HG02642 (cell line): ENCODE measurements around the gene ANXA6.
"Not testable (repeated sequence)": the region's sequence is repeated elsewhere in the genome, so short reads cannot be mapped to it uniquely, and the experiment has no call there.

Experiments
- ATAC-seq: cut with Tn5 transposase; IDR thresholded peaks from one replicate; pipeline ENCODE4 v1.9.1; 2021; ENCODE audit warnings: mild to moderate bottlenecking; ENCODE audit not compliant: unreplicated experiment, poor library complexity

ANXA6 gene

GRCh38 chr5:151181818-151182523, 24.4 kb upstream of the ANXA6 start:
- no peak for ATAC-seq

- ATAC-seq = no peak
Measured at GRCh38 chr5:151180291-151180690, 22.7 kb upstream of the ANXA6 start.

- no peak for ATAC-seq
Measured at GRCh38 chr5:151179489-151179840, 21.9 kb upstream of the ANXA6 start.

- no peak for ATAC-seq
Measured at GRCh38 chr5:151178777-151179488, 21.4 kb upstream of the ANXA6 start.

DNA sequence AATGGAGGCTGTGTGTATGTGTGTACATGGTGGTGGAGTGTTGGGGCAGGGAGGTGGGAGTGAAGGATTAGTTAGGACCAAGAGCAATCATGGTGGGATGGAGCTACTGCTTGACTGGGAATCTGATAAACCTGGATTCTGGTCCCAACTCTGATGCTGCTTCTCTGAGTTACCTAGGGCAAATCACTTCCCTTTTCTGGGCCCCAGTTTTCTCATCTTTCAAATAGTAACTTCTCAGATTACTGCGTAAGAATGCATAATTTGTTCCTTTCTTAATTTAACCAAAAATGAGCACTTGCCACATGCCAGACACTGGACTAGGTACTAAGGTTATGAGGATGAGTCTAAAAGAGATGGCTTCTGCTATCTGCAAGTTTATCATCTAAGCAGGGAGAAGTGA, 20.8 kb upstream of the ANXA6 start:
- no peak for ATAC-seq

- ATAC-seq = not testable (repeated sequence)
Measured at GRCh38 chr5:151176268-151176667, 18.7 kb upstream of the ANXA6 start.

DNA sequence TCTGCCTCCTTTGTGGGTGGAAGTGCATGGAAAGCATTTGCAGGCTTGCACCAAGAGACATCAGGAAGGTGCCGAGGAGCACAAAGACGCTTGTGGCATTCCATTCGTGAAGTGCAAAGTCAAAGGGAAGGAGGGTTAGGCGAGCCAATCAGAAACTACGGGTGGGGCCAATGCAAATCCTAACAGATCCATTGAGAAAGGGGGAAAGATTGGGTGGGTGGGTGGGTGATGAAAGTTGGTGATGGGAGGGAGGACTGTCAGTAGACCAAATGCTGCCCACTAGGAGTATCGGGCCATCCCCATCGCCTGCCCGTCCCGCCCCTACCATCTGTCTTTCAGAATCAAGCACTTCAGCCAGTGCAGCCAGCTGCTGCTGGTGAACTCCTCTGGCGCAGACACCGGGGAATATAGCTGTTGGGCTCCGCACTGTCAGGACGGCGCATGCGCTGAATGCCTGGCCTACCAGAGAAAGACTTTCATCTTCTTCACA, 17.1 kb upstream of the ANXA6 start:
- no peak for ATAC-seq

DNA sequence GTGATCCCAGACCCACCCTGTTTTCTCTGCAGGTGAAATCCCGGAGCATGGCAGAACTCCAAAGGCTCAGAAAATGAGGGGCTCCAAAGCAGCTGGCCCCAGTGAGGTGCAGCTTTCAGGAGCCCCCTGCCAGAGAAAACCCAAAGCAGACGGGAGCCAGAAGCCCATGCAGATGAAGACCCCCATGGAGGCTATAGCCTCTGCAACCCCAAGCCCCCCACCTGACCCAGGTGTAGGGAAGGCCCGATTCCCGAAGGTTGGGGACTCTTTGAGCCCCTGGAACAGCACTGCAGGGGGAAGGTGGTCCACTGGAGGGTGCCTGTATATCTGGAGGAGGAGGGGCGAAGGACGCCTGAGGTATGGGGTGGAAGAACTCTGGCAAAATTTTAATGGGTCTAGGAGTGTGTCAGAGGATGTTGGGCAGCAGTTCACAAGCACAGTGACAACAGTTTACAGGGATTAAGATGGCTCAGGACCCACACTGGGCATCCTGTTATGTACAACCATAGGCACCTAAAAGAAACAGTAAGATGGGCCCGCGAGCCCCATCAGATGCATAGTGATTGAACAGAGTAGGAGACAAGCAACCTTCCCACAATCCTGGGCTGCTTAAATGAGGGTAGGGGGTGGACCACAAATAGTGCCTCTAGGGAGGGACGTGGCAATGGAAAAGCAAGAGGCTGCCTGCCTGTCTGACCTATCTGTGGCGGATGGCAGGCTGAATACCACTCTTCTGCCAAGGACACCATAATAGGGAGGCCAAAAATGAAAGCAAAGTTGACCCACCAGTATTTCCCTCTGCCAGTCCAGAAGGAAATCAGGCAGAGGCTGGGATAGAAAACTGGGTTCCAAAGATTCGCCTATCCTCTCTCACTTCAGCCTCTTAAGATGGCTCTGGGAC, 16.4 kb upstream of the ANXA6 start:
- no peak for ATAC-seq

DNA sequence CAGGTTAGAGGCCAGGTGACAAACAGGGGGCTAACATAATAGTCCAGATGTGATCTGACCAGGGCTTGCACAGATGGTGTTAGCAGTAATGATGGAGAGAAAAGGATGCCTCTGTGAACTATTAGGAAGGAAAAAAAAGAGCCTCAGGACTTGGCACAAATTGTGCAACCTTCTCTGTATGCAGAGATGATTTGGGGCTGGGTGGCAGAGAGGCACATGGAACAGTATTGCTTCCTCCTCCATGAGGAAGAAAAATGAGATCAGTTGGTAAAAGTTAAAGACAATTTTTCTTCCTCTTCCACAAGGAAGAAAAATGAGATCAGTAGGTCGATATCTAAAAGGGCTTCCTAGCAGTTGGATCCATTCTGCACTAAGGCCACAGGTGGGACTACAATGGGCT, 13.9 kb upstream of the ANXA6 start:
- no peak for ATAC-seq

GRCh38 chr5:151168602-151169344, 11.2 kb upstream of the ANXA6 start:
- no peak for ATAC-seq

- no peak for ATAC-seq
Measured at GRCh38 chr5:151167022-151167421, 9.4 kb upstream of the ANXA6 start.

DNA sequence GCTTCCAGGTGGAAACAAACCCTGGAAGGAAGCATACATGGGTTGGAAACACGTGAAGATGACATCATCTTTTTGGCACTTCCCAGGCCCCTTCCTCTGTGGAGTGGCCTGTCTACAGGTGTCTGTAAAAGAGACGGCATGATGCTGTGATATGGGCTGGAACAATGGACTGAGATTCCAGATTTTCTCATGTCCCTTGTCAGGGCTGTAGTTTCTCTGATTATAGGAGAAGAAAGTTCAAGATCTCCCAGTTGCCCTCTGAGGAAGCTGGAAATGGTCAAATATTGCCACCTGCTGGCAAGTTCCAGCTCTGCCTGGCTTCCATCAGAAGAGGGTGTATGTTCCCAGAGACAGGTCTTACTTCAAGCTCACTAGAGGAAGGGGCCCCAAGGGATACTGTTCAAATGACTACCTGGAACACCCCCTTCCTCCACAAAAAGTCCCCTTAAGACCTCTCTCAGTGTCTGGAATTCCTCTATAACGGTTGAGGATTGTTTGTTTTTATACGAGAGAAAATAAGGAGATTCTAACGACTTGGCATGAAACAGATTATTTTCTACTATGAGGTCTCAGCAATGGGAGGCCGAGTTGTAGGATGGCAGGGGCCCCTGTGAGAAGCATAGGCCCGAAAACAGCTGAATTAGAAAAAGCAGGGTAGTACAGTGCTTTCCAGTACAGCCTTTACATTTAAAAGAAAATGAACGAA, 7.3 kb upstream of the ANXA6 start:
- peak; percentile 77 for ATAC-seq

DNA sequence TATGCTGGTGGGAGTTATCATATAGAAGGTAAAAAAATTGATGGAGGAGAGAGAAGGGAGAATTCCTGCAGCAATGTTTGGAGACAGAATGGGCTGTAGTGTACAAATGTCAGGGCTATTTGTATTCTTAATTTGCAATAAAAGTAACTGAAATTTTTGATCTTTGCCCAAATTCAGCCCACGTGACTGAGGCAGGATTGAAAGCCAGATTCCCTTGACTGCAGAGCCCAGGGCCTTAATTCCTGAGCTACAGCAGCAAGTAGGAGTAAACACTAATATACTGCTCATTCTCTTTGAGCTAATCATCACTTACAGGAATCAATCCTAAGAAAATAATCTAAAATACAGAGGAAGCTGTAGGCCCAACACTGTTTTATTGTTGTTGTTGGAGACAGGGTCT, 5.2 kb upstream of the ANXA6 start:
- ATAC-seq = no peak

DNA sequence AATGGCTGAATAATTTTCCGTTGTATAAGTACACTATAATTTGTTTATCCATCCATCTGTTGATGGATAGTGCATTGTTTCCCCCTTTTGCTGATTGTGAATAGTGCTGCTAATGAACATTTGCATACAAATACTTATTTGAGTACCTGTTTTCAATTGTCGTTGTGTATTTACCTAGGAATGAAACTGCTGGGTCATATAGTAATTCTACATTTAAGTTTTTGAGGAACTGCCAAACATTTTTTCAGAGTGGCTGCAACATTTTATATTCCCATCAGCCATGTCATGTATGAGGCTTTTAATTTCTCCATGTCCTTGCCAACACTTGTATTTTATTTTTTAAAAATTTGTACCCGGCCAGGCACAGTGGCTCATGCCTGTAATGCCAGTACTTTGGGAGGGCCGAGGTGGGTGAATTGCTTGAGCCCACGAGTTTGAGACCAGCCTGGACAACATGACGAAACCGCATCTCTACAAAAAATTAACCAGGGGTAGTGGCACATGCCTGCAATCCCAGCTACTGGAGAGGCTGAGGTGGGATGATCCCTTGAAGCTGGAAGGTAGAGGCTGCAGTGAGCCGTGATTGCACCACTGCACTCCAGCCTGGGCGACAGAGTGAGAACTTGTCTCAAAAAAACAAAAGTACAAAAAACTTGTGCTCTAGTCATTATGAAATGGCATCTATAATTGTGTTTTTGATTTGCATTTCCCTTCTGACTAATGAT, 2.2 kb upstream of the ANXA6 start:
- no peak for ATAC-seq

DNA sequence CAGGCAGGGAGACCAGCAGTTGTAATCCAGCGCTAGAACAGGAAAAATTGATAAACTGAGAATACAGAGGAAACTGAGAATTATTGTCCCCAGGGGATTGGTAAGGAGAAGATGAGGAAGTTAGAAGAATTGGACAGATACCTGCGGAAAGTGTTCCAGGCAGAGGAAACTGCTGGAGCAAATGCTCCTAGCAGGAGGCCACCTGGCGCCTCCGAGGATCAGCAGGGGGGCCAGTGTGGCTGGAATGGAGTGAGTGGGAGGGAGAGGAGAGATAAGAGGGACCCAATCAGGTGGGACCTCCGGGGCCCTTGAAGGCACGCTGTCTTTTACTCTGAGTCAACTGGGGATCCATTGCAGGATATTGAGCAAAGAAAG, 695 bp upstream of the ANXA6 start:
- no peak for ATAC-seq

DNA sequence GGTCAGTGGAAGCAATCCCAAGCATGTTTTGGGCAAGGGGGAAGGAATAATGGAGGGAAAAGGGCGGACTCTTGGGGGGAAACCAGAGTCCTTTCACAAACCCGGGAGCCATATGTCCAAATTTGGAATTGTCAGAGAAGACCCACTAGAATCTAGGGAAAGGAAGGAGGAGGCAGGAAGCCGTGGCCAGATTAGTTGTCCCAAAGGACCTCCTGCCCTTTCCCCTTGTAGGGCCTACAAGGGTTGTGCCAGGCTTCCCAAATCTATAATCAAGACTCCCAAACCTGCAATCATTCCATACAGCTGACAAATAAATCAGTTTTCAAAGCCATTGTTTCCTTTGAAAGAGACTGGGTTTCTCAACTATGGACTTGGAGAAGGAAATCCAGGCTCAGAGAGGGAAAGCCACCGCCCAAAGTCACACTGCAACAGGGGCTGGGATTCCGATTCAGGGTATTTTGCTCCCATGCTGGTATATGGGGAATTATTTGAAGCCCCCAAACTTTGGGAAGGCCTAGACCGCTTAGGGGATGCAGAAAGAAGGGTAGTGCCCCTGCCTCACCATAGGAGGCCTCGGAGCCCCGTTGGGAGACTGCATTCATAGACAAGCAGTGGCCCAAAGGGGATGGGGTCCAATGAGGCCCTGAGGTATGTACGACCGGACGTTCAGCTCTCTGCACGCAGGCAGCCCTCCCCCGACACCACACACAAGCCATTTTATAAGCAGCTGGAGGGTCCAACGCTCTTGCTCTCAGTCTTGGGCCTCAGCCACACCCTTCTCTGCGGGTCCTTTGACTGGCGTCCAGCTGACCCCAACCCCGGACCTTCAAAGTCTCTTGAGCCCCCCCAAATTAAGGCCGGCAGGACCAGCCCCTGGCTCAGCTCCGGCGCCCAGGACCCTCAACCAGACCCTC, 815 bp downstream of the ANXA6 start:
- peak; percentile 20 for ATAC-seq

DNA sequence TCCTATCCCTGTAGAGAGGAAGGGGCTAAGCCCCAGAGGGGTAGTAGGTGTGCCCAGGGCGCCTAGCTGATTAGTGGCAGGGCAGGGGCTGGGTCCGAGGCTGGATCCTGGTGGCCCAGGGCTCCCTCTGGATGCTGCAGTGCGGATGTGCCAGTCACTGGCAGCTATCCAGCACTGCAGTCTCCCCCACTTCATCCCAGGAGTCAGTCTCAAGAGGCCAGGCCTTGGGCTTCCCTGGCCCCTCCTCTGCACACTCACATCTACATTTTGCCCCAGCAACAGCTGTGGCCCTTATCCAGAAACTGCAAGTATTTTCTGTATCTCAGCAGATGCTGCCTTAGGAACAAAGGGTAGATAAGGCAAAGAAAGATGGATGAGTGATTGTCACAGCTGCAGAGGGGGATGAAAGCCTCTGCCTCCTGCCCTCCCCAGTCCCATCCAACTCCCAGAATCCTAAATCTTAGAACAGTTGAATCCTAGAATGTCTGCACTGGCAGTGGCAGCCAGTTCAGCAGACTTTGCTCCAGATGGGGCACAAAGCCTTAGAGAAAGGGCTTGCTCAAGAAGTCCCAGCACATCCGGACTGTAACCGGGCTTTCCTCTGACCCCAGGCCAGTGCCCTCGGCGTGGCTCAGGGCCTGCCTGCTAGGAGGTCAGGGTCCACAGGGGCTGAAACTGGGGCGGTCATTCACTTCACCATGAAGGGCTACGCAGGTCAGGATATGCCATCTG, 1.6 kb downstream of the ANXA6 start:
- ATAC-seq = peak; percentile 28
